Measurements from ENCODE around the gene ASIC2. TPM values are rescaled to one million over a fixed set of nuclear protein-coding genes. Genes with fewer than 3 reads are reported as not detected.

Gene ASIC2
- total RNA-seq, 2 donors from 2014 or later, result 3.0 to 3.3 TPM

DNA sequence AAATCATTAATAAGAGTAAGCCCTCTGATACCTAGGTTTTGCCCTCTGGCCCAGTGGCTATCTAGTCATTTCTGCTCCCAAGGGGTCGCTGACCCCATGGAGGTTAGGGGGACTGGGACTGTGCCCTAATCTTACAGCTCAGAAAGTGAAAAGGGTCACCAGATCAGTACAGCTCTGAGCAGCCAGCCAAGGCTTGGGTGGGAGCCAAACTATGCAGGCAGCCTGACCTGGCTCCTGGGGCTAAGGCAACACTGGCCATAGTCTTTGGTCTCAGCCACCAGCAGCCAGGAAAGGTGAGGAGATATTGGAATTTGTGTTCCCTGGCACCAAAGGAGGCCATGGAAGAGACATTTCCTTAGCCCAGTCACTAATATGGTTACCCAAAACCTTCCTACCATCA is 67.6 kb downstream of the ASIC2 start:
- TF ChIP-seq CTCF (conservative IDR thresholded peaks at IDR 0.05), result no peak
- no peak overlapping the region for H3K27ac ChIP-seq (ENCODE audit: low read depth, low read length)
- no peak overlapping the region for H3K4me3 Mint-ChIP-seq
- H3K27ac Mint-ChIP-seq, result no peak overlapping the region
- no peaks in the 10 kb centered on the region for H3K4me1 Mint-ChIP-seq
- no peaks in the 10 kb centered on the region for H3K9me3 Mint-ChIP-seq
- H3K9ac ChIP-seq (ENCODE audit: extremely low read depth, low read length, poor library complexity, severe bottlenecking), result no peak overlapping the region
- WGBS, 2 experiments (ENCODE audit: insufficient coverage in 1 of 2, insufficient read length in 1 of 2), result 91 to 100% methylated on average over 1 of the region's 1 CpG
- H3K27me3 ChIP-seq (ENCODE audit: control insufficient read depth, insufficient read depth, low read length, poor library complexity, severe bottlenecking), result no peaks in the 10 kb centered on the region
- H3K36me3 ChIP-seq (ENCODE audit: control insufficient read depth, insufficient read depth, low read length), result no peaks in the 10 kb centered on the region
- H3K36me3 Mint-ChIP-seq (ENCODE audit: low read depth), result no peaks in the 10 kb centered on the region
- H3K4me1 ChIP-seq (ENCODE audit: control insufficient read depth, insufficient read depth, low read length), result no peaks in the 10 kb centered on the region
- DNase-seq, result no peak
- H3K4me3 ChIP-seq (ENCODE audit: low read length), result no peak overlapping the region
- peaks cover 17% of the 10 kb centered on the region for H3K27me3 Mint-ChIP-seq (ENCODE audit: insufficient read depth)
- H3K9me3 ChIP-seq (ENCODE audit: control insufficient read depth, low read length), result no peaks in the 10 kb centered on the region

GRCh38 chr17:33220036-33220435 is 73.1 kb downstream of the ASIC2 start:
- TF ChIP-seq CTCF (conservative IDR thresholded peaks at IDR 0.05), result no peak
- Mint-ChIP-seq H3K27me3 (ENCODE audit: insufficient read depth) (peaks cover 39% of the 10 kb centered on the region), H3K4me3 (no peak overlapping the region)

GRCh38 chr17:33218698-33219601 is 74.1 kb downstream of the ASIC2 start:
- Histone ChIP-seq H3K27ac (ENCODE audit: low read depth, low read length) (no peak overlapping the region), H3K36me3 (ENCODE audit: control insufficient read depth, insufficient read depth, low read length) (no peaks in the 10 kb centered on the region), H3K4me1 (ENCODE audit: control insufficient read depth, insufficient read depth, low read length) (no peaks in the 10 kb centered on the region), H3K4me3 (ENCODE audit: low read length) (no peak overlapping the region), H3K9ac (ENCODE audit: extremely low read depth, low read length, poor library complexity, severe bottlenecking) (no peak overlapping the region), H3K27me3 (ENCODE audit: control insufficient read depth, insufficient read depth, low read length, poor library complexity, severe bottlenecking) (peaks cover 31% of the 10 kb centered on the region), H3K9me3 (ENCODE audit: control insufficient read depth, low read length) (no peaks in the 10 kb centered on the region)
- WGBS, 2 experiments (ENCODE audit: insufficient coverage in 1 of 2, insufficient read length in 1 of 2), result 88 to 91% methylated on average over 9 to 12 of the region's 12 CpGs
- no peak overlapping the region for H3K4me3 Mint-ChIP-seq
- DNase-seq, result no peak
- no peaks in the 10 kb centered on the region for H3K36me3 Mint-ChIP-seq (ENCODE audit: low read depth)
- no peak overlapping the region for H3K27ac Mint-ChIP-seq
- no peaks in the 10 kb centered on the region for H3K9me3 Mint-ChIP-seq
- TF ChIP-seq CTCF (conservative IDR thresholded peaks at IDR 0.05), result no peak
- peaks cover 46% of the 10 kb centered on the region for H3K27me3 Mint-ChIP-seq (ENCODE audit: insufficient read depth)
- peaks cover 11% of the 10 kb centered on the region for H3K4me1 Mint-ChIP-seq

More at GRCh38 chr17:33220036-33220435, 73.1 kb downstream of the ASIC2 start:
- no peak overlapping the region for H3K27ac ChIP-seq (ENCODE audit: low read depth, low read length)
- no peak overlapping the region for H3K27ac Mint-ChIP-seq
- peaks cover 11% of the 10 kb centered on the region for H3K4me1 Mint-ChIP-seq
- H3K36me3 ChIP-seq (ENCODE audit: control insufficient read depth, insufficient read depth, low read length), result no peaks in the 10 kb centered on the region
- peaks cover 20% of the 10 kb centered on the region for H3K27me3 ChIP-seq (ENCODE audit: control insufficient read depth, insufficient read depth, low read length, poor library complexity, severe bottlenecking)
- 90 to 94% methylated on average over 3 of the region's 3 CpGs for WGBS, 2 experiments (ENCODE audit: insufficient coverage in 1 of 2, insufficient read length in 1 of 2)
- no peak overlapping the region for H3K9ac ChIP-seq (ENCODE audit: extremely low read depth, low read length, poor library complexity, severe bottlenecking)
- H3K36me3 Mint-ChIP-seq (ENCODE audit: low read depth), result no peaks in the 10 kb centered on the region
- no peak for DNase-seq
- no peak overlapping the region for H3K4me3 ChIP-seq (ENCODE audit: low read length)
- no peaks in the 10 kb centered on the region for H3K9me3 Mint-ChIP-seq
- H3K4me1 ChIP-seq (ENCODE audit: control insufficient read depth, insufficient read depth, low read length), result no peaks in the 10 kb centered on the region
- H3K9me3 ChIP-seq (ENCODE audit: control insufficient read depth, low read length), result no peaks in the 10 kb centered on the region

Data from endodermal cell (in vitro differentiated cells).